Uterus (tissue), 2 donors: Measurements from ENCODE around the gene RAD23B.

ENCODE experiments used
- POLR2A ChIP-seq, 2 donors: fragments of 450-650 bp; IDR thresholded peaks; one replicate each; pipeline ENCODE4 v1.6.1; 2016; ENCODE audit warnings: antibody characterized with exemption in 2 of 2, mild to moderate bottlenecking in 1 of 2, moderate library complexity in 1 of 2
- TF ChIP-seq, protein P1 (sequence below), 4 experiments: fragments of 200-600 bp in 2 of 4; fragments of 450-650 bp in 2 of 4; sonication (generic) in 2 of 4; IDR thresholded peaks; one replicate each; pipeline ENCODE4 v1.5.1; 2016 to 2019; ENCODE audit warnings: antibody characterized with exemption in 4 of 4, mild to moderate bottlenecking in 2 of 4, moderate library complexity in 1 of 4

DNA sequence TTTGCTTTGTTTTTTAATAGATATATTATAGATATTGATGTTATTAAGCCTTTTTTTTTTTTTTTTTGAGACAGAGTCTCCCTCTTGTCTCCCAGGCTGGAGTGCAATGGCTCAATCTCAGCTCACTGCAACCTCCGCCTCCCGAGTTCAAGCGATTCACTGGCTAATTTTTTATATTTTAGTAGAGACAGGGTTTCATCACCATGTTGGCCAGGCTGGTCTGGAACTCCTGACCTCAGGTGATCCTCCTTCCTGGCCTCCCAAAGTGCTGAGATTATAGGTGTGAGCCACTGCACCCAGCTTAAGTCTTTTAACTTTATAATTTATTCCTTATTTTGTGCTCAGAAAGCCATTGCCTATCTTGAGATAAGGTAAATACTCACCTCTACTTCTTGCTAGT, 24.2 kb upstream of the RAD23B start:
- TF ChIP-seq, protein P1, sequence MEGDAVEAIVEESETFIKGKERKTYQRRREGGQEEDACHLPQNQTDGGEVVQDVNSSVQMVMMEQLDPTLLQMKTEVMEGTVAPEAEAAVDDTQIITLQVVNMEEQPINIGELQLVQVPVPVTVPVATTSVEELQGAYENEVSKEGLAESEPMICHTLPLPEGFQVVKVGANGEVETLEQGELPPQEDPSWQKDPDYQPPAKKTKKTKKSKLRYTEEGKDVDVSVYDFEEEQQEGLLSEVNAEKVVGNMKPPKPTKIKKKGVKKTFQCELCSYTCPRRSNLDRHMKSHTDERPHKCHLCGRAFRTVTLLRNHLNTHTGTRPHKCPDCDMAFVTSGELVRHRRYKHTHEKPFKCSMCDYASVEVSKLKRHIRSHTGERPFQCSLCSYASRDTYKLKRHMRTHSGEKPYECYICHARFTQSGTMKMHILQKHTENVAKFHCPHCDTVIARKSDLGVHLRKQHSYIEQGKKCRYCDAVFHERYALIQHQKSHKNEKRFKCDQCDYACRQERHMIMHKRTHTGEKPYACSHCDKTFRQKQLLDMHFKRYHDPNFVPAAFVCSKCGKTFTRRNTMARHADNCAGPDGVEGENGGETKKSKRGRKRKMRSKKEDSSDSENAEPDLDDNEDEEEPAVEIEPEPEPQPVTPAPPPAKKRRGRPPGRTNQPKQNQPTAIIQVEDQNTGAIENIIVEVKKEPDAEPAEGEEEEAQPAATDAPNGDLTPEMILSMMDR (IDR thresholded peaks at IDR 0.05): no peak
- TF ChIP-seq POLR2A (IDR thresholded peaks at IDR 0.05): no peak
